Measurements from ENCODE around the gene DPY19L1. TPM values are rescaled to one million over a fixed set of nuclear protein-coding genes. Genes with fewer than 3 reads are reported as not detected.
A peak's percentile ranks its signal among the peaks of the same experiment; 100 is the strongest.

Gene DPY19L1
- total and polyA plus RNA-seq, 2 donors (not counting 3 experiments of a cell fraction or from before 2014, with no cell fraction given), result 30.9 to 53.1 TPM

DNA sequence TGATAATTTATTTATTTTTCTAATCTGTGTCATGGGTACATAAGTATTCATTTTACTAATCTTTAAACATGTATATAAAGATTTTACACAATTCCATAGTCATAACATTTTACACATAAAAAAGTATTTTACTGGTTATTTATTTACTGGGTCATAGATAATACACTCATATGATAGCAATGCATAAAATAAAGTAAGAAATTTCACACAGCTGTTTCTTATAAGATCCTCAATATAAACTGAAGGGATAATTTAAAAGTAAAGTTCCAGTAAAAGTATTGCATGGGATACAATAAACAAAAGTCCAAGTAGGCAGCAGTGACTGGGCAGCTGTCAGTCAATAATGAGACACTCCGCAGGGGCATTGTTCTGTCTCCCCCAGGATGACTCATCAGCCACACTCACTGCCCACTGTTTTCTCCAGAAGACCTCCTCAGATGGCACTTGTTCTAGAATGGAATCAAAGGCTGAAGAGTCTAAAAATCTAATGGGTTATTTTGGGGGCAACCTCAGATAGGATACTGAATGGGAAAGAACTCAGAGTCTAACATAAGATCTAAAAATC, 32.7 kb downstream of the DPY19L1 start:
- H3K9me3 ChIP-seq (replicated peaks; ENCODE audit: control insufficient read depth, insufficient read depth, low read length), result no peaks in the 10 kb centered on the region
- no peaks in the 10 kb centered on the region for H4K20me1 ChIP-seq (replicated peaks; ENCODE audit: control insufficient read depth, extremely low read depth, insufficient read depth, low read length)
- H3K9ac ChIP-seq (replicated peaks; ENCODE audit: extremely low read depth, insufficient read depth, low read length), result no peak overlapping the region
- intact Hi-C loops (cut with micrococcal nuclease) (loop anchor here (1.0 kb wide), 1 partner anchor 32 kb away; no protein-coding TSS in a partner anchor), dilution Hi-C loops (cut with MboI; ENCODE audit: extremely low pct_ligation_motif_present, low sequenced_read_pairs) (no loop called here)
- H3K4me1 ChIP-seq (ENCODE audit: control insufficient read depth, extremely low read depth, insufficient read depth, low read length), result peaks cover 24% of the 10 kb centered on the region
- H3K79me2 ChIP-seq (ENCODE audit: control insufficient read depth, insufficient read depth, low read length), result peaks cover 2% of the 10 kb centered on the region
- no peak overlapping the region for H2AFZ ChIP-seq (ENCODE audit: low read depth, low read length)
- H3K4me2 ChIP-seq (ENCODE audit: insufficient read depth, low read length), result peak overlapping the region; percentile 25
- ChIA-PET POLR2A (no interaction called here), CTCF (interaction anchor here (1.2 to 2.0 kb wide), 3 partner anchors 12 to 40 kb away, joined by 3 to 9 read pairs (median 5); partner anchors contain the start of gene DPY19L1)
- no peaks in the 10 kb centered on the region for H3K9me1 ChIP-seq (replicated peaks; ENCODE audit: control insufficient read depth, extremely low read depth, insufficient read depth, low read length)
- no peaks in the 10 kb centered on the region for H3K36me3 ChIP-seq (ENCODE audit: control insufficient read depth in 2 of 2, extremely low read depth in 1 of 2, insufficient read depth in 2 of 2, low read length in 2 of 2)
- H3K27me3 ChIP-seq (ENCODE audit: control insufficient read depth in 2 of 2, insufficient read depth in 2 of 2, low read length in 2 of 2), result no peaks in the 10 kb centered on the region
- peak; percentile 95 for FAIRE-seq
- peak overlapping the region; percentile 85 for H3K27ac ChIP-seq (ENCODE audit: insufficient read depth, low read depth, low read length)
- H3K4me3 ChIP-seq (replicated peaks in 1 of 3; ENCODE audit: insufficient read depth in 1 of 3, low read depth in 1 of 3, low read length in 3 of 3), result no peak overlapping the region
- BruUV-seq (replicated peaks), result no TSS peak
- DNase-seq (ENCODE audit: low read depth, low spot score), result peak; percentile 78
- TF ChIP-seq FOS (IDR thresholded peaks at IDR 0.05; ENCODE audit: borderline replicate concordance, insufficient read depth, low read length) (peak; percentile 95), EZH2 (IDR thresholded peaks at IDR 0.05; ENCODE audit: borderline replicate concordance, low read depth, low read length, severe bottlenecking) (no peak), JUN (IDR thresholded peaks at IDR 0.05; ENCODE audit: borderline replicate concordance, insufficient read depth, insufficient read length, low read depth) (peak; percentile 88), MYC (IDR thresholded peaks at IDR 0.05; ENCODE audit: low read depth, low read length) (no peak), POLR2A (IDR thresholded peaks at IDR 0.05; ENCODE audit: low read depth, low read length) (no peak), MAX (IDR thresholded peaks at IDR 0.05; ENCODE audit: insufficient read depth, insufficient read length) (no peak), GATA2 (IDR thresholded peaks at IDR 0.05; ENCODE audit: insufficient read depth, insufficient read length, low read depth, low read length) (no peak), POLR2AphosphoS5 (IDR thresholded peaks at IDR 0.05; ENCODE audit: insufficient read depth, low read depth, low read length) (no peak)
- TF ChIP-seq, protein P1, sequence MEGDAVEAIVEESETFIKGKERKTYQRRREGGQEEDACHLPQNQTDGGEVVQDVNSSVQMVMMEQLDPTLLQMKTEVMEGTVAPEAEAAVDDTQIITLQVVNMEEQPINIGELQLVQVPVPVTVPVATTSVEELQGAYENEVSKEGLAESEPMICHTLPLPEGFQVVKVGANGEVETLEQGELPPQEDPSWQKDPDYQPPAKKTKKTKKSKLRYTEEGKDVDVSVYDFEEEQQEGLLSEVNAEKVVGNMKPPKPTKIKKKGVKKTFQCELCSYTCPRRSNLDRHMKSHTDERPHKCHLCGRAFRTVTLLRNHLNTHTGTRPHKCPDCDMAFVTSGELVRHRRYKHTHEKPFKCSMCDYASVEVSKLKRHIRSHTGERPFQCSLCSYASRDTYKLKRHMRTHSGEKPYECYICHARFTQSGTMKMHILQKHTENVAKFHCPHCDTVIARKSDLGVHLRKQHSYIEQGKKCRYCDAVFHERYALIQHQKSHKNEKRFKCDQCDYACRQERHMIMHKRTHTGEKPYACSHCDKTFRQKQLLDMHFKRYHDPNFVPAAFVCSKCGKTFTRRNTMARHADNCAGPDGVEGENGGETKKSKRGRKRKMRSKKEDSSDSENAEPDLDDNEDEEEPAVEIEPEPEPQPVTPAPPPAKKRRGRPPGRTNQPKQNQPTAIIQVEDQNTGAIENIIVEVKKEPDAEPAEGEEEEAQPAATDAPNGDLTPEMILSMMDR (IDR thresholded peaks at IDR 0.05; ENCODE audit: extremely low read depth in 1 of 2, insufficient read depth in 1 of 2, low read depth in 1 of 2, low read length in 2 of 2), result no peak
